Measurements from ENCODE around the gene BICDL1. TPM values are rescaled to one million over a fixed set of nuclear protein-coding genes. Genes with fewer than 3 reads are reported as not detected.
"Not testable (repeated sequence)": the region's sequence is repeated elsewhere in the genome, so short reads cannot be mapped to it uniquely, and the experiment has no call there.

The BICDL1 gene
- total and polyA plus RNA-seq, 7 donors = 0.16 to 13.1 (median 1.4) TPM

- no peak for DNase-seq
- peaks cover 0 to 13% (median 4%) of the 10 kb centered on the region in 3 donors for H3K27me3 ChIP-seq
- no peaks in the 10 kb centered on the region for H3K4me1 ChIP-seq
- 83 to 88% methylated on average over 2 of the region's 2 CpGs for WGBS, 2 donors
- H3K27ac ChIP-seq = no peak overlapping the region
- TF ChIP-seq CTCF (IDR thresholded peaks at IDR 0.05) (no peak), EP300 (IDR thresholded peaks at IDR 0.05) (no peak), POLR2AphosphoS5 (IDR thresholded peaks at IDR 0.05) (no peak), POLR2A (IDR thresholded peaks at IDR 0.05) (no peak)
- H3K9me3 ChIP-seq = no peaks in the 10 kb centered on the region
- H3K4me3 ChIP-seq = no peak overlapping the region
- no peaks in the 10 kb centered on the region for H3K36me3 ChIP-seq
- intact Hi-C loops (cut with DNase I) = no loop called here
Measured at GRCh38 chr12:120037851-120038250, 48.8 kb downstream of the BICDL1 start.

GRCh38 chr12:120039711-120040110, 50.7 kb downstream of the BICDL1 start:
- intact Hi-C loops (cut with DNase I) = no loop called here
- Histone ChIP-seq H3K36me3 (no peaks in the 10 kb centered on the region), H3K4me3 (no peak overlapping the region), H3K27me3 (peaks cover 0 to 13% (median 4%) of the 10 kb centered on the region in 3 donors), H3K9me3 (no peaks in the 10 kb centered on the region), H3K4me1 (no peaks in the 10 kb centered on the region), H3K27ac (no peak overlapping the region)
- 88 to 91% methylated on average over 3 of the region's 3 CpGs for WGBS, 2 donors
- no peak for TF ChIP-seq POLR2A (IDR thresholded peaks at IDR 0.05)
- no peak for TF ChIP-seq POLR2AphosphoS5 (IDR thresholded peaks at IDR 0.05)
- TF ChIP-seq EP300 (IDR thresholded peaks at IDR 0.05) = no peak
- no peak for TF ChIP-seq CTCF (IDR thresholded peaks at IDR 0.05)
- DNase-seq = no peak

- 76 to 88% methylated on average over 11 of the region's 11 CpGs for whole genome bisulfite sequencing, 2 donors
- no peaks in the 10 kb centered on the region for H3K36me3 ChIP-seq
- H3K9me3 ChIP-seq = no peaks in the 10 kb centered on the region
- no peak overlapping the region for H3K4me3 ChIP-seq
- no peaks in the 10 kb centered on the region for H3K4me1 ChIP-seq
- no peak overlapping the region for H3K27ac ChIP-seq
- H3K27me3 ChIP-seq = peaks cover 0 to 13% (median 4%) of the 10 kb centered on the region in 3 donors
- no peak for DNase-seq
- intact Hi-C loops (cut with DNase I) = no loop called here
- TF ChIP-seq CTCF (IDR thresholded peaks at IDR 0.05) (no peak), POLR2AphosphoS5 (IDR thresholded peaks at IDR 0.05) (no peak), EP300 (IDR thresholded peaks at IDR 0.05) (no peak), POLR2A (IDR thresholded peaks at IDR 0.05) (no peak)
Measured at GRCh38 chr12:120041386-120042231, 52.6 kb downstream of the BICDL1 start.

- peaks cover 0 to 13% (median under 1%) of the 10 kb centered on the region in 3 donors for H3K27me3 ChIP-seq
- DNase-seq; H3K27ac ChIP-seq; intact Hi-C loops (cut with DNase I); H3K4me3 ChIP-seq; H3K9me3 ChIP-seq; H3K36me3 ChIP-seq; H3K4me1 ChIP-seq: not testable (repeated sequence)
- WGBS, 2 donors = 93 to 96% methylated on average over 3 of the region's 5 CpGs
Measured at GRCh38 chr12:120045367-120045766, 56.3 kb downstream of the BICDL1 start.

- WGBS, 2 donors = 84 to 93% methylated on average over 1 of the region's 1 CpG
- H3K4me1 ChIP-seq = no peaks in the 10 kb centered on the region
- H3K36me3 ChIP-seq = no peaks in the 10 kb centered on the region
- no peak overlapping the region for H3K4me3 ChIP-seq
- H3K27me3 ChIP-seq = peaks cover 0 to 2% (median 0%) of the 10 kb centered on the region in 3 donors
- no peaks in the 10 kb centered on the region for H3K9me3 ChIP-seq
- H3K27ac ChIP-seq = no peak overlapping the region
- intact Hi-C loops (cut with DNase I) = no loop called here
- no peak for DNase-seq
- TF ChIP-seq POLR2A (IDR thresholded peaks at IDR 0.05) = no peak
- no peak for TF ChIP-seq CTCF (IDR thresholded peaks at IDR 0.05)
- TF ChIP-seq POLR2AphosphoS5 (IDR thresholded peaks at IDR 0.05) = no peak
- no peak for TF ChIP-seq EP300 (IDR thresholded peaks at IDR 0.05)
Measured at GRCh38 chr12:120047072-120047471, 58.0 kb downstream of the BICDL1 start.
